Ectodermal cell (in vitro differentiated cells): ENCODE measurements around the gene EYA2.

Experiments used
- H3K27ac ChIP-seq: 2 replicates; pipeline ENCODE4 v1.7.0; 2013; ENCODE audit warnings: mild to moderate bottlenecking, low read depth, low read length; ENCODE audit not compliant: insufficient read depth, poor library complexity, severe bottlenecking
- H3K27me3 ChIP-seq: 2 replicates; pipeline ENCODE4 v1.7.0; 2013; ENCODE audit warnings: mild to moderate bottlenecking, low read length; ENCODE audit not compliant: insufficient read depth, control insufficient read depth, poor library complexity, severe bottlenecking
- H3K36me3 ChIP-seq: one replicate; pipeline ENCODE4 v1.7.0; 2013; ENCODE audit warnings: low read length; ENCODE audit not compliant: control insufficient read depth, insufficient read depth
- H3K4me1 ChIP-seq: one replicate; pipeline ENCODE4 v1.7.0; 2013; ENCODE audit warnings: low read length; ENCODE audit not compliant: control insufficient read depth, insufficient read depth
- H3K4me3 ChIP-seq: 2 replicates; pipeline ENCODE4 v1.7.0; 2013; ENCODE audit warnings: low read depth, low read length, control low read depth; ENCODE audit not compliant: insufficient read depth
- H3K9me3 ChIP-seq: 2 replicates; pipeline ENCODE4 v1.7.0; 2013; ENCODE audit warnings: mild to moderate bottlenecking, low read length, moderate library complexity; ENCODE audit not compliant: control insufficient read depth
- WGBS, 2 experiments: methylation state at CpG; one replicate each; pipeline ENCODE4 v1.1.7; 2013; ENCODE audit warnings: missing lambda C conversion rate in 2 of 2; 5-methylcytosine and 5-hydroxymethylcytosine counted together

EYA2 gene

GRCh38 chr20:46938434-46938833 is 43.8 kb downstream of the EYA2 start:
- H3K4me3 ChIP-seq, result no peak overlapping the region
- H3K9me3 ChIP-seq, result no peaks in the 10 kb centered on the region
- H3K36me3 ChIP-seq, result no peaks in the 10 kb centered on the region
- H3K4me1 ChIP-seq, result no peaks in the 10 kb centered on the region
- WGBS, 2 experiments, result 93 to 100% methylated on average over 1 of the region's 1 CpG
- no peak overlapping the region for H3K27ac ChIP-seq
- no peaks in the 10 kb centered on the region for H3K27me3 ChIP-seq

GRCh38 chr20:46939031-46939965 is 44.7 kb downstream of the EYA2 start:
- no peak overlapping the region for H3K4me3 ChIP-seq
- no peaks in the 10 kb centered on the region for H3K27me3 ChIP-seq
- H3K9me3 ChIP-seq, result no peaks in the 10 kb centered on the region
- no peak overlapping the region for H3K27ac ChIP-seq
- H3K4me1 ChIP-seq, result no peaks in the 10 kb centered on the region
- H3K36me3 ChIP-seq, result no peaks in the 10 kb centered on the region
- WGBS, 2 experiments, result 31 to 32% methylated on average over 3 of the region's 3 CpGs

DNA sequence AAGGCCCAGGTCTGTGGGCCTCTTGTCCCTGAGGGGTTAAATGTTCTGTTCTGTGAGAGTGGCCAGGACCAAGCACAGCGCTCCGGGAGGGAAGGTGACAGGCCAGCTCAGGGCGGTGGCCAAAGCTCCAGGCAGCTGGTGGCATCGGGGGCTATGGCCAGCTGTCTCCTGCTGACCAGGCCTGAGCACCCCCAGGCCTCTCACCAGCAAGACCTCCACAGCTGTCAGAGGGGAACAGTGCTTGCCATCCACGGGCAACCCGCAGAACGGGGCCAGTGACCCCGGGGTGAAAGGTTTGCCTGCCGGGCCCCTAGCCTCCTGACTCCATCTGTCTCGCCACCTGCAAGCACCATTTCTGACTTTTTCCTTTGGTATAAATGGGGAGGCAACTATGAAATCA is 46.0 kb downstream of the EYA2 start:
- Histone ChIP-seq H3K36me3 (no peaks in the 10 kb centered on the region), H3K27ac (no peak overlapping the region), H3K27me3 (no peaks in the 10 kb centered on the region), H3K4me3 (no peak overlapping the region), H3K9me3 (no peaks in the 10 kb centered on the region), H3K4me1 (peaks cover 3% of the 10 kb centered on the region)
- 84 to 87% methylated on average over 10 of the region's 10 CpGs for WGBS, 2 experiments

DNA sequence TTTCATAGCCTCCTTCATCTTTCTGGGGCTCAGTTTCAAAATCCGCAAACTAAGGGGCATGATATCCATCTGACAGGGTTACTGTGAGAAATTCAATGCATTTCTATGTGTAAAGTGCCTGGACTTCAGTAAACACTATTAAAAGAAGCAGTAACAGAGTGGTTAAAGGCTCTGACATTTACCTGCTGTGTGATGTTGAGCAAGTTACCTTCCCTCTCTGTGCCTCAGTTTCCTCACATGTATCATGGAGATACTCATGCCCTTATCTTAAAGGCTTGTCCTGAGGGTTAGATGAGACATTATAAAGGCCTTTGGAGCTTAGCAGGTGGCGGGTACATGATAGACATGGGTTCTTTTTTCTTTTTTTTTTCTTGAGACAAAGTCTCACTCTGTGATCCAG is 46.8 kb downstream of the EYA2 start:
- Histone ChIP-seq H3K4me3 (no peak overlapping the region), H3K27me3 (no peaks in the 10 kb centered on the region), H3K4me1 (peaks cover 5% of the 10 kb centered on the region), H3K9me3 (no peaks in the 10 kb centered on the region), H3K27ac (no peak overlapping the region), H3K36me3 (no peaks in the 10 kb centered on the region)
- 91 to 97% methylated on average over 2 of the region's 2 CpGs for WGBS, 2 experiments

- Histone ChIP-seq H3K27ac (no peak overlapping the region), H3K4me3 (no peak overlapping the region), H3K4me1 (peaks cover 5% of the 10 kb centered on the region), H3K27me3 (no peaks in the 10 kb centered on the region), H3K36me3 (no peaks in the 10 kb centered on the region), H3K9me3 (no peaks in the 10 kb centered on the region)
- WGBS, 2 experiments, result 91 to 96% methylated on average over 10 of the region's 11 CpGs
Observed at GRCh38 chr20:46943861-46944591, 49.4 kb downstream of the EYA2 start.

DNA sequence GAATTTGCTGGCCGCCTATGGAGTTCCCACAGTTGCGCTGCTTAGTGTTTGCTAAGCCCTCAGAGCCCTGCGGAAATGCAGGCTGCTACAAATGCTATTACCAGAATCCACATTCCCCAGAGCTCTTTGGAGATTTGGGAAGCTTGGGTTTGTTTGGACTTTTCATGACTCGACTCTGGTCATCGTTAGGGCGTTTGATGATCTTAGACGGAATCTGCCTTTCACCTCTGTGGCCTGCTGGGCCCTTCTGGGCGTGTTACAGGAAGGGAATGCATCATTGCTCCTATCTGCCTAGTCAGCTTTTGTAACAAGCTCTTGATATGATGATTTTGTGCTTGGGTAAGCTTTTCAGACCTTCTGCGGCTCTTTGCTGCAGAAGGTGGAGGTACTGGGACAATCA is 50.8 kb downstream of the EYA2 start:
- no peaks in the 10 kb centered on the region for H3K36me3 ChIP-seq
- no peak overlapping the region for H3K27ac ChIP-seq
- H3K27me3 ChIP-seq, result no peaks in the 10 kb centered on the region
- H3K4me3 ChIP-seq, result no peak overlapping the region
- no peaks in the 10 kb centered on the region for H3K9me3 ChIP-seq
- H3K4me1 ChIP-seq, result peaks cover 5% of the 10 kb centered on the region
- WGBS, 2 experiments, result 69 to 77% methylated on average over 9 of the region's 9 CpGs

DNA sequence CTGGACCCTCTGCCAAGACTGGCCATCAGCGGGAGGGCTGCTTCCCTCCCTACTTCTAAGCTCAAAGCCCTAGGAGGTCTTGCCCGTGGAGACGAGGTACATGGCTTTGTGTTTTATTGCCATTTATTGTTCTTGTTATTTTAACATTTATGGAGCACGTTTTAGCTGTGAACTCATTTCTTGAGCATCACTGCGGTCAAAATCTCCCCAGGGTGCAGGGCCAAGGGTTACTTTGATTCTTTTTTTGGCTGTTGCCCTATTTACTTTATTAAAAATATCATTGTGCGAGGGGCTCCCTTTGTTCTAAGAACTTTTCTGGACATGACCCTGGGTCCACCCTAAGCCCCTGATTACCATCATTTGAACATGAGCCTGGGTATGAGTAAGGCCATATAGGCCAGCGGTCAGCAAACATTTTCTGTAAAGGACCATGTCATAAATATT is 51.6 kb downstream of the EYA2 start:
- H3K27me3 ChIP-seq, result no peaks in the 10 kb centered on the region
- H3K4me3 ChIP-seq, result no peak overlapping the region
- H3K4me1 ChIP-seq, result peaks cover 5% of the 10 kb centered on the region
- WGBS, 2 experiments, result 90 to 97% methylated on average over 7 of the region's 7 CpGs
- H3K9me3 ChIP-seq, result no peaks in the 10 kb centered on the region
- H3K27ac ChIP-seq, result no peak overlapping the region
- no peaks in the 10 kb centered on the region for H3K36me3 ChIP-seq

GRCh38 chr20:46946796-46947195 is 52.2 kb downstream of the EYA2 start:
- H3K27me3 ChIP-seq, result no peaks in the 10 kb centered on the region
- H3K9me3 ChIP-seq, result no peaks in the 10 kb centered on the region
- 92 to 98% methylated on average over 3 of the region's 3 CpGs for WGBS, 2 experiments
- no peaks in the 10 kb centered on the region for H3K36me3 ChIP-seq
- peaks cover 5% of the 10 kb centered on the region for H3K4me1 ChIP-seq
- no peak overlapping the region for H3K27ac ChIP-seq
- no peak overlapping the region for H3K4me3 ChIP-seq

DNA sequence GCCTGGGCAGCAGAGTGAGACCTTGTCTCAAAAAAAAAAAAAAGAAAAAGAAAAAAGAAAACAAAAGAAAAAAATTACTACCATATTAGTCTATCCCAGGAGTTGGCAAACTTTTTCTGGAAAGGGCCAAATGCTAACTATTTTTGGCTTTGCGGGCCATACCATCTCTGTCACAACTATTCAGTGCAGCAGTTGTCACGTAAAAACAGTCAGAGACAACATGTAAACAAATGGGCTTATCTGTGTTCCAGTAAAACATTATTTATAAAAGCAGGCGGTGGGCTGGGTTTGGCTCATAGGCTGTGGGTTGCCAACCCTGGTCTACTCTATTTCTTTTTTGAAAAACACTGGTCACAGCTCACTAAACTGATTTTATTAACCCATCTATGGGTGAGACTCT is 53.4 kb downstream of the EYA2 start:
- Histone ChIP-seq H3K4me1 (peaks cover 5% of the 10 kb centered on the region), H3K27me3 (no peaks in the 10 kb centered on the region), H3K36me3 (no peaks in the 10 kb centered on the region), H3K27ac (no peak overlapping the region), H3K4me3 (no peak overlapping the region), H3K9me3 (no peaks in the 10 kb centered on the region)
- WGBS, 2 experiments, result 91% methylated on average over 3 of the region's 3 CpGs

DNA sequence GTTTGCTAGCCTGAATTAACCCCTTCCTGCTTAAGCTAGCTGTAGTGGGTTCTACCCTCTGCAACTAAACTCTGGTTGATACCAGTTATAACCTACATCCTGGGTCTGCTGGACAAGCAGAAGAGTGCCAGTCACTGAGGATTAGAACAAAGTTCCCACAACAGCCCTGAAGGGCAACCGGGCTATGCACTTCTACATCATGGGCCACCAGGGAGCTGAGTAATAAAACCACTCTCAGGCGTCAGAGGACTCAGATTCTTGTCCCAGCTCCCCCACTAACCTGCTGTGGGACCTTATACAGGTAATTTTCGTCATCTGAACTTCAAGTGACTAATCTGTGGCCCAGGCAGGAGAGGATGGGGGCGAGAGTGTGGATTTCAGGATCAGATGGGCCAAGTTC is 56.8 kb downstream of the EYA2 start:
- Histone ChIP-seq H3K27ac (no peak overlapping the region), H3K4me3 (no peak overlapping the region), H3K27me3 (no peaks in the 10 kb centered on the region), H3K9me3 (no peaks in the 10 kb centered on the region), H3K4me1 (no peaks in the 10 kb centered on the region), H3K36me3 (no peaks in the 10 kb centered on the region)
- 81 to 85% methylated on average over 4 of the region's 4 CpGs for WGBS, 2 experiments
